ENCODE data around the gene EPHB1. TPM values are rescaled to one million over a fixed set of nuclear protein-coding genes. Genes with fewer than 3 reads are reported as not detected.

EPHB1 gene
- total and polyA plus RNA-seq, 2 experiments from 2014 or later: 0.45 to 1.7 TPM

- Histone ChIP-seq H3K27ac (no peak overlapping the region), H3K4me1 (ENCODE audit: low read depth) (no peaks in the 10 kb centered on the region), H3K36me3 (no peaks in the 10 kb centered on the region), H3K9me3 (ENCODE audit: low read depth) (no peaks in the 10 kb centered on the region), H3K4me3 (no peak overlapping the region), H3K27me3 (peaks cover 23% of the 10 kb centered on the region)
- no peak for TF ChIP-seq CTCF (IDR thresholded peaks at IDR 0.05; ENCODE audit: low read depth, low read length)
- no peak for DNase-seq (ENCODE audit: low read depth in 1 of 2, low spot score in 1 of 2)
Observed at GRCh38 chr3:135182364-135182998, 387.4 kb downstream of the EPHB1 start.

- DNase-seq (ENCODE audit: low read depth in 1 of 2, low spot score in 1 of 2): no peak
- TF ChIP-seq CTCF (IDR thresholded peaks at IDR 0.05; ENCODE audit: low read depth, low read length): no peak
- Histone ChIP-seq H3K27ac (no peak overlapping the region), H3K36me3 (no peaks in the 10 kb centered on the region), H3K27me3 (peaks cover 14% of the 10 kb centered on the region), H3K4me3 (no peak overlapping the region), H3K9me3 (ENCODE audit: low read depth) (no peaks in the 10 kb centered on the region), H3K4me1 (ENCODE audit: low read depth) (no peaks in the 10 kb centered on the region)
Observed at GRCh38 chr3:135190658-135191057, 395.6 kb downstream of the EPHB1 start.

GRCh38 chr3:135191708-135192107 lies 396.6 kb downstream of the EPHB1 start:
- Histone ChIP-seq H3K27me3 (peaks cover 4% of the 10 kb centered on the region), H3K36me3 (no peaks in the 10 kb centered on the region), H3K9me3 (ENCODE audit: low read depth) (no peaks in the 10 kb centered on the region), H3K4me3 (no peak overlapping the region), H3K27ac (no peak overlapping the region), H3K4me1 (ENCODE audit: low read depth) (no peaks in the 10 kb centered on the region)
- no peak for TF ChIP-seq CTCF (IDR thresholded peaks at IDR 0.05; ENCODE audit: low read depth, low read length)
- DNase-seq (ENCODE audit: low read depth in 1 of 2, low spot score in 1 of 2): no peak

- DNase-seq (ENCODE audit: low read depth in 1 of 2, low spot score in 1 of 2): no peak
- Histone ChIP-seq H3K27ac (no peak overlapping the region), H3K27me3 (no peaks in the 10 kb centered on the region), H3K4me1 (ENCODE audit: low read depth) (no peaks in the 10 kb centered on the region), H3K9me3 (ENCODE audit: low read depth) (no peaks in the 10 kb centered on the region), H3K36me3 (no peaks in the 10 kb centered on the region), H3K4me3 (no peak overlapping the region)
- no peak for TF ChIP-seq CTCF (IDR thresholded peaks at IDR 0.05; ENCODE audit: low read depth, low read length)
Observed at GRCh38 chr3:135192929-135193328, 397.9 kb downstream of the EPHB1 start.

- Histone ChIP-seq H3K4me1 (ENCODE audit: low read depth) (no peaks in the 10 kb centered on the region), H3K4me3 (no peak overlapping the region), H3K27me3 (no peaks in the 10 kb centered on the region), H3K9me3 (ENCODE audit: low read depth) (no peaks in the 10 kb centered on the region), H3K27ac (no peak overlapping the region), H3K36me3 (no peaks in the 10 kb centered on the region)
- no peak for TF ChIP-seq CTCF (IDR thresholded peaks at IDR 0.05; ENCODE audit: low read depth, low read length)
- no peak for DNase-seq (ENCODE audit: low read depth in 1 of 2, low spot score in 1 of 2)
Observed at GRCh38 chr3:135197246-135197645, 402.2 kb downstream of the EPHB1 start.

Data from cardiac muscle cell (in vitro differentiated cells and primary cell).